Measurements from ENCODE around the gene HTRA1.

The HTRA1 gene

GRCh38 chr10:122455376-122456079 is 5.8 kb upstream of the HTRA1 start:
- FAIRE-seq: no peak

DNA sequence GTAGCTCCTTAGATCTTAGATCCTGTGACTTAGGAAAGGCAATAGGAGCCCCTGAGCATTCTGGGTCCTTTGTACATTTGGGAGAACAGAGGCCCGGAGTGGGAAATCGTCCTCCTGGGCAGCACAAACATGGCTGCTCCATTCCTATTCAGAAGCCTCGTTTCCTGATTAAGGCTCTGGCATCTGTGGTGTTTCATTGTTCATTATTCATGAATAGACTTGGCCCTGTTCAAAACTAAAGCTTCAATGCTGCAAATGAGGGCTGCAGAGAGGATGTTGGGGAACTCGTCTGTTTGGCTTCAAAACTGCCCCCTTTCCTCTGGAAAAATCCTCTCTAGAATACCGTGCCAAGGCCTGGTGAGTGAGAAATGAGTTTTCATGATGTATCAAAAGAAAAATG is 3.4 kb upstream of the HTRA1 start:
- no peak for FAIRE-seq

- no peak for FAIRE-seq
These were observed 2.7 kb upstream of the HTRA1 start for GRCh38 chr10:122458693-122459092.

GRCh38 chr10:122459561-122460273 is 1.6 kb upstream of the HTRA1 start:
- no peak for FAIRE-seq

GRCh38 chr10:122460891-122461293 is 461 bp upstream of the HTRA1 start:
- FAIRE-seq: no peak

- FAIRE-seq: no peak
These were observed 578 bp downstream of the HTRA1 start for GRCh38 chr10:122461729-122462532.

DNA sequence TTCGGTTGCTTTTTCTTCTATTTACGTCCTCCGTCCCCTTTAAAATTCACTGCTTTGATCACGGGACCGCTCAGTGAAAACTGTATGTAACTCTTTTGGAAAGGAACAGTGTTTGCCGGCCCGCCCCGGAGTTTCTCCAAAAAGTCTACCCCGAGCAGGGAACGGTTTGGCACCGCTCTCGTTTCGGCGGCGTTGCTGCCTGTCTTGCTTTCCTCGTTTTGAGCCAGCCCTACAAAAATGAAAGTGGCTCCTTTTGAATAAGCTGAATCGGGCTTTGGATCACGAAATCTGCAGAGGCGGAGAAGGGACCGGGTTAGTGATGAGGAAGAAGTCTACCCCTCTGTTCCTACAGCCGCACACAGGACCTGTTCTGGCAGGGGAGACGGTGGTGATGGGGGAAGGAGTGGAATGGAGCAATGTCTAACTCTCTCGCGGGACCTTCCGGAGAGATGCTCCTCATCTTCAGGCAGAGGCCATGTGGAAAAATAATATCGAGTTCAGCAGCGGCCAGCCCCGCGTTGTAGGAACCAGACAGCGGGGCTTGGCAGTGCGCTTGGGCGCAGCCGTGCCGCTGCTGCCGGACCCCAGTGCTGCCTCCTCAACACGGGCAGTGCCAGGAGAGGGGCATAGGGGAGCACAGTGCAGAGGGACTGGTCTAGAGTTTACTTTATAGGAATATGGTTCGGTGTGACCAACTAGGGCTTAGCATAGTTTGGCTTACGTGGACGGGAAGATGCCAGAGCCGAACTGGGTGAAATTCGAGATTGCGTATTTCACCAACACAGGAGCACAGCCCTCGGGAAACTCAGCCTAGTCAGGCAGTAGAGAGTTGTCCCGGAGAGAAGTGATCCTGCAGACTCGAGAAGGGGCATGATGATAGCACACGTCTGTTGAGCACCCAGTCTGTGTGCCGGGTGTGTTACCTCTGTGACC is 1.4 kb downstream of the HTRA1 start:
- FAIRE-seq: no peak

GRCh38 chr10:122463466-122464249 is 2.3 kb downstream of the HTRA1 start:
- FAIRE-seq: no peak

GRCh38 chr10:122464250-122464510 is 2.8 kb downstream of the HTRA1 start:
- FAIRE-seq: no peak

DNA sequence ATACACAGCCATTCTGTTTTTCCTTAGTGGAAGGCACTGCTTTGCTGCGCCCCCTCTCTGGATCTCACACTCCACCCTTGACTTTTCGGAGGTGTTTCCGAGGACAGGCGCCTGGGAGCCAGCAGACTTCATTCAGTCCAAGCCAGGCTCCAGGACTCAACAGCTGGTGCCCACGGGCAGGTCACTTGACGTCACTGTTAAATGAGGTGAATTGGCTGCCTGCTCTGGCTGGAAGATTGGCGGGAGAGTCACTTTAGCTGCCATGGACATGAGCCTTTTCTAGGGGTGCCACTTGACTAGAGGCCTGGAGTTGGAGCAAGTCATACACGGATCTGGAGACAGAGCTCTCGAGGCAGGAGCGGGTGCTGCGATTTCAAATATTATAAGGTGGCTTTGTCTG is 3.2 kb downstream of the HTRA1 start:
- FAIRE-seq: no peak

DNA sequence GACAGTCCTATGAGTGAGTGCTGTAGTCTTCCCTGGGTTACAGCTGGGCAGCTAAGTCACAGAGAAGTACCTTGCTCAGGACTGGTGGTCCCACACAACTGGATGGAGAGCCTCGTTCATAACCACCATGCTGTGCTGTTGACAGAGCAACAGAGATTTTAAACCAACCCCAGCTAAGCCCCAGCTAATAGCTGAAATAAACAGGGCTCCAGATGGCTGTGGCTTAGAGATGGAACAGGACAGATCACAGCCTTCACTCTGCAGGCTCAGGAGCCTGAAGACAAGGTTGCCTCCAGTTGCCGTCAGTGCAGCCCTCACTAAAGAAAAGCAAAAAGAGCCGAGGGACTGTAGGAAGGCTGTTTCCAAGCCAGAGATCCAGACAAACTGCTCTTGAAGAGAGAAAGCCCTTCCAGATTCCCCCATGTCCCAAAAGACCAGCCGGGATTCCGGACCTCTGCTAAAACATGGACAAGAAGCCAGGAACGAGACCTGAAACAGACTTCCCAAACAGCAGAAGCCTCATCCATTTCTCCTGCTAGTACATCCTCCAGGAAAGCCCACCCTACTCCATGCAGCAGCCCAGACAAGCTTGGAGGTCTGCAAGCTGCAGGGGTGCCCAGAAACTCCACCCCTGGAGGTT is 4.2 kb downstream of the HTRA1 start:
- no peak for FAIRE-seq

DNA sequence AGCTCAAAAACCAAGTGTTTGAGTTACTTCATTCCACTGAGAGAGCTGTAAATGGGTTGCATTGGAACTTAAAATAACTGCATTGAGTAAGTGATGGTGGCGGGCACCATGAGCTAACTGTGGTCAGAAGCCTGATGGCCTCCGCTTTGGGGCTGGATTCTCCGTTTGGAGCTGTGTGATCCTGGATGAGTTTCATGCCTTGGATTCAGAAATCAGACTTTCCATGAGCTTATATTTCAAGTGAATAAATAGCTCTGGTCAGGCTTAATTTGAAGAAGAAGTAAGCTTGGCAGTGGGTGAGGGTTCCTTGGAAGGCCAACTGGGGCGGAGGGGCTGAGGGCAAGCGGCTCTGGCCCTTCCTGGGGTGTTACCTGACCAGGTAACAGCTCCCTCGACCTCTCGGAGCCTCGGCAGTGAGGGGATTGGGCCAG is 5.6 kb downstream of the HTRA1 start:
- FAIRE-seq: no peak

DNA sequence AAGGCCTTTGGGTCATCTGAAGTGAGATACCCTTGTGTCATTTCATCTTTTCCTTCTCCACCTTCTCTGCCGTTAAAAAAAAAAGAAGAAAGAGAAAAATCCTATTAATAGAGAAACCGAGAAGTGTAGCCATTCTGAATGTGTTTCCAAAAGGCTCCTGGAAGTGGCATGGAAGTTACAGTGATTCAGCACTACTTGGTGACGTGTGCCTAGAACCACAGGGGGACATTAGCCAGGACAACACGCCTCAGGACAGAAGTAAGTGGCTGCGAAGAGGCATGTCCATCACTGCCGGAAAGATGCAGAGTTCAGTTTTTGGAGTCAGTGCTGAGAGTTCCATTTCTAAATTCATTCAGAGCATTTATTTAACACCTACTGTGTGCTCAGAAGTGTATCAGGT is 6.3 kb downstream of the HTRA1 start:
- FAIRE-seq: no peak

GRCh38 chr10:122468307-122468925 is 7.1 kb downstream of the HTRA1 start:
- no peak for FAIRE-seq

DNA sequence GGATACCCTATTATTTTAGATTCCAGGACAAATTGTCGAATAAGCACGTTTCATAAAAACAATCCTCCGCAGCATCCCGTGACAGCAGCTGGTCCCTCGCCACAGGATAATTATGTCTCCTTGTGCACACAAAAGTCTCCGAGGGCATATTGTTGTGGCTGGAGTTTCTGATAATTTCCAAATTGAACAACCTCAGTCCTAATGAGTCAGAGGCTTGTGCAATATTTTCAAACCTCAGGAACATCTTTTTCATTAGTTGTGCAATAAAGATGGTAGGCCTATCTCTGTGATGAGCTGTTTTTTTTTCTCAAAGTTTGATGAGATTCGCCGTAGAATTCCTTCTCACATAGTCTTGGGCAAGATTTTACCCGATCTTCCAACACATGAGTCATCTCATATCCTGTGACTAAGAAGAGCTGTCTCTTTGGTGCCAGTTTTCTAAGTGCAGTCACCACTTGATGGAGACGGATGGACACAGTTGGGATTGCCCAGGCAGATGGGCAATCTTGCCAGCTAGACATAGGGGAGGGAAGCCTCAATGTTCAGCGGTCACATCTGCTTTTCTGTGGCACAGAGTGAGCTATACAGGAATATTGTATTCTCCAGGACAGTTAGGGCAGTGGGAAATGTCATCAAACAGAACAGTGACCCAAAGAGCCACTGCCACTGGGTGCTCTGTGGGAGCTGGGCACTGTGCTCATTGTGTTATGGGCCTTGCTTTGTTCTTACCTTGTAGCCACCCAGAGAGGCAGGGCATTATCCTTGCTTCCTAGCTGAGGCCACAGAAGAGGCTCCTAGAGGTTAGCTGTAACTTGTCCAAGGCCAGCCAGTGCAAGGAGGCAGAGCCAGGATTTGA is 7.8 kb downstream of the HTRA1 start:
- no peak for FAIRE-seq

DNA sequence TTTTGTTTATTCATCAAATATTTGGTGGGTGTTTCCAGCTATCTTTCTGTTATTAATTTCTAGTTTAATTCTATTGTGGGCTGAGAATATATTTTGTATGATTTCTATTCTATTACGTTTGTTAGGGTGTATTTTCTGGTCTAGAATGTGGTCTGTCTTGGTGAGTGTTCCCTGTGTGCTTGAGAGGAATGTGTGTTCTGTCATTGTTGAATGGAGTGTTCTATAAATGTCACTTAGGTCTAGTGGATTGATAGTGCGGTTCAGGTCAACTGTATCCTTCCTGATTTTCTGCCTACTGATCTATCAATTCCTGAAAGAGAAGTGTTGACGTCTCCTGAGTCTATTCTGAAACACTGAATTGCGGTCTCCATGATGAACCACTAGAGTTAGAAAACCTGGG is 8.5 kb downstream of the HTRA1 start:
- no peak for FAIRE-seq

GRCh38 chr10:122471531-122472177 is 10.3 kb downstream of the HTRA1 start:
- no peak for FAIRE-seq

DNA sequence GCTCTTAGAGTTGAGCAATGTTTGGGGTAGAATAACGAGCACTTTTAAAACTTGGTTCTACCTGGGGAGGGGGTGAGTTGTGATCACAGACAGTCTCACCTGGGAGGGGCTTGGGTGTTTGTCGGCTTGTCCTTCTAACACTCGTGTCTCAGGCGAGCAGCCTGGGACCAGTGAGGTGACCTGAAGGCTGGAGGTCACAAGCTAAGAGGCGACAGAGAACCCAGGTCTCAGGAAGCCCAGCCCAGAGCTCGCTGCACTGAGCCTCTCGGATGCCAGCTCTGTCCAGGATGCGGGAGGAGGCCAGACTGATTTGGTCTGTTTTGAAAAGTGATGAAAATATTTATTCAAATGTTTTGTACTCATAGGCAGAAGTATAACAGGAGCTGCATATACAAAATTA is 11.8 kb downstream of the HTRA1 start:
- no peak for FAIRE-seq

DNA sequence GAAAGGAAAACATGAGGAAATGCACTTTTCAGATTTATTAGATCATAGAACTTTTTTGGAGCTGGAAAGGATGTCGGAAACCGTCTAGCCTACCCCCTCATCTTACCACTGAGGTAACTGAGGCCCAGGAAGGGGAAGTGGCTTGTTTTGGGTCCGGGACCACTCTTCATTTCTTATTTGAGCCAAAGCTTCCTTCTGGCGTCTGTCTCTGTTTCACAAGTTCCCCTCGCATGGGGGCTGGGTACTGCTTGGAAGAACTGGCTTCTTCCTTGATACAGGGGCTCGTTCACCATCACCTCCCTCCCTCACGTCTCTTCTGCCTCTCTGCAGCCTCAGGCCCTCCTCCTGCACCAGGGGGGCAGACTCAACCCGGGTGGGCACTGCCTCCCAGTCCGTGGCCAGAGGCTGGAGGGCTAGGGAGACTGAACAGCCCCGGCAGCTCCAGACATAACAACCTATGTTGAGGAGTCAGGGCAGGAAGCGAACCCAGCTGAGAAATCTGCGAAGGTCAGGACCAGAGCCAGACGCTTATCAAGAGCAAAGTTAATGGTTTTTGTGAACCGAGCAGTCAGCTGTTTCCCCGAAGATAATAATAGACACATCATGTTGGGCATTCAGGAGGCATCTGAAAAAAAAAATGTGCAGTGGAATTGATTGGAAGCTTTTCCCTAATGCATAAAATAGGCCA is 12.9 kb downstream of the HTRA1 start:
- FAIRE-seq: no peak

Measured in TTC549 (cell line).